ENCODE measurements around the gene CCDC184. TPM values are rescaled to one million over a fixed set of nuclear protein-coding genes. Genes with fewer than 3 reads are reported as not detected.

CCDC184 gene
- total RNA-seq, 1 experiment from 2014 or later: 0.13 TPM

DNA sequence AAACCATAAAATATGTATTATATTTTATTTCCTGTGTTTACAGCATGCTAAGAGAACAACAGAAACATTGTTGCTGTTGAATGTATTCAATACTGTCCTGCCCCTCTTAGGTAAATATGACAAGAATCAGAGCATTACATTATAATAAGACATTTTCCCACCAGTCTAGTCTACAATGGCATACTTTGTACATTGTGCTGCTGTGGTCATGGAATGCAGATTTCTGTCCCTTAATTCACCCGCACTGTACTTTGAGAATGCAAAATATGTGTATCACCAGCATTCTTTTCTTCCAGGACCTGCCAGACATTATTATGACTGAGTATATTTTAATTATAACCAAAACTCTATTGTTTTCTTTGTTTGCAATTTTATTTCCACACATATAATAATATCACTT lies 36.2 kb downstream of the CCDC184 start:
- Histone ChIP-seq H3K18ac (ENCODE audit: insufficient read length, low read depth, low read length) (no peak overlapping the region), H2BK120ac (ENCODE audit: low read depth, low read length, poor library complexity, severe bottlenecking) (no peak overlapping the region), H2BK5ac (ENCODE audit: insufficient read length, low read length) (no peak overlapping the region), H3K23me2 (ENCODE audit: insufficient read length, low read depth, low read length, poor library complexity, severe bottlenecking) (no peaks in the 10 kb centered on the region), H4K91ac (ENCODE audit: insufficient read length, low read depth, low read length) (no peak overlapping the region), H3K4me1 (ENCODE audit: insufficient read depth, low read length) (no peaks in the 10 kb centered on the region), H3K9ac (ENCODE audit: extremely low read depth, insufficient read length, low read length) (no peak overlapping the region), H3K27me3 (ENCODE audit: insufficient read depth, low read length) (no peaks in the 10 kb centered on the region), H4K5ac (ENCODE audit: insufficient read length, low read depth, low read length) (no peak overlapping the region), H3K4me2 (ENCODE audit: insufficient read depth, insufficient read length, low read length) (no peak overlapping the region), H2AFZ (ENCODE audit: low read length) (no peak overlapping the region), H3K27ac (ENCODE audit: insufficient read length, low read depth, low read length) (no peak overlapping the region), H4K20me1 (ENCODE audit: control insufficient read depth, insufficient read depth, insufficient read length) (no peaks in the 10 kb centered on the region), H2BK15ac (ENCODE audit: low read depth, low read length) (no peak overlapping the region), H4K8ac (replicated peaks; ENCODE audit: insufficient read length, low read depth, low read length) (no peak overlapping the region), H2BK12ac (ENCODE audit: insufficient read length, low read depth, low read length) (no peak overlapping the region), H3K23ac (ENCODE audit: insufficient read length, low read depth, low read length) (no peak overlapping the region), H3K4ac (ENCODE audit: low read depth, low read length) (no peak overlapping the region), H2AK5ac (ENCODE audit: insufficient read length, low read length) (no peak overlapping the region), H3K14ac (ENCODE audit: insufficient read depth, low read length) (no peak overlapping the region), H3T11ph (ENCODE audit: low read length) (no peak overlapping the region), H3K9me3 (ENCODE audit: control insufficient read depth, low read depth, low read length) (no peaks in the 10 kb centered on the region), H3K79me2 (ENCODE audit: insufficient read depth, low read length) (no peaks in the 10 kb centered on the region), H2BK20ac (ENCODE audit: low read depth, low read length, poor library complexity, severe bottlenecking) (no peak overlapping the region), H3K56ac (ENCODE audit: insufficient read length, low read depth, low read length) (no peak overlapping the region), H3K79me1 (ENCODE audit: insufficient read depth, low read depth, low read length, poor library complexity, severe bottlenecking) (no peaks in the 10 kb centered on the region)
- H3K27me3 Mint-ChIP-seq (ENCODE audit: low read depth): peaks cover 10% of the 10 kb centered on the region
- no CpG with 5 or more reads among the region's 1 CpG for WGBS (ENCODE audit: extremely low coverage, insufficient read length, low lambda C conversion rate)
- DNase-seq: no peak
- H3K4me3 Mint-ChIP-seq: no peak overlapping the region
- H3K27ac Mint-ChIP-seq: no peak overlapping the region
- no peaks in the 10 kb centered on the region for H3K4me1 Mint-ChIP-seq
- H3K36me3 Mint-ChIP-seq (ENCODE audit: insufficient read depth in 1 of 3, low read depth in 3 of 3): no peaks in the 10 kb centered on the region
- H3K9me3 Mint-ChIP-seq: peaks cover 3 to 31% of the 10 kb centered on the region in 2 experiments; a peak in 3 of 5 replicates
- TF ChIP-seq, protein P1, sequence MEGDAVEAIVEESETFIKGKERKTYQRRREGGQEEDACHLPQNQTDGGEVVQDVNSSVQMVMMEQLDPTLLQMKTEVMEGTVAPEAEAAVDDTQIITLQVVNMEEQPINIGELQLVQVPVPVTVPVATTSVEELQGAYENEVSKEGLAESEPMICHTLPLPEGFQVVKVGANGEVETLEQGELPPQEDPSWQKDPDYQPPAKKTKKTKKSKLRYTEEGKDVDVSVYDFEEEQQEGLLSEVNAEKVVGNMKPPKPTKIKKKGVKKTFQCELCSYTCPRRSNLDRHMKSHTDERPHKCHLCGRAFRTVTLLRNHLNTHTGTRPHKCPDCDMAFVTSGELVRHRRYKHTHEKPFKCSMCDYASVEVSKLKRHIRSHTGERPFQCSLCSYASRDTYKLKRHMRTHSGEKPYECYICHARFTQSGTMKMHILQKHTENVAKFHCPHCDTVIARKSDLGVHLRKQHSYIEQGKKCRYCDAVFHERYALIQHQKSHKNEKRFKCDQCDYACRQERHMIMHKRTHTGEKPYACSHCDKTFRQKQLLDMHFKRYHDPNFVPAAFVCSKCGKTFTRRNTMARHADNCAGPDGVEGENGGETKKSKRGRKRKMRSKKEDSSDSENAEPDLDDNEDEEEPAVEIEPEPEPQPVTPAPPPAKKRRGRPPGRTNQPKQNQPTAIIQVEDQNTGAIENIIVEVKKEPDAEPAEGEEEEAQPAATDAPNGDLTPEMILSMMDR (conservative IDR thresholded peaks at IDR 0.05): no peak

All from H9 (cell line).